Measurements from ENCODE around the gene KANSL1. TPM values are rescaled to one million over a fixed set of nuclear protein-coding genes. Genes with fewer than 3 reads are reported as not detected.

Gene KANSL1
- total RNA-seq, 1 experiment from 2014 or later = 67.1 TPM

GRCh38 chr17:46157443-46158062 is 35.7 kb downstream of the KANSL1 start:
- CTCF ChIA-PET = interaction anchor here (1.0 to 1.7 kb wide), 3 partner anchors 29 to 86 kb away, joined by 4 to 5 read pairs (median 5); partner anchors contain the start of gene KANSL1
- BruUV-seq (replicated peaks) = no TSS peak
- no peak for TF ChIP-seq CTCF (IDR thresholded peaks at IDR 0.05; ENCODE audit: unreplicated experiment)
- peaks cover 61% of the 10 kb centered on the region for H3K4me1 Mint-ChIP-seq (ENCODE audit: insufficient read depth, unreplicated experiment)
- intact Hi-C loops (cut with micrococcal nuclease) = no loop called here
- H3K4me3 Mint-ChIP-seq (ENCODE audit: unreplicated experiment) = peak overlapping the region; percentile 23
- peaks cover 9% of the 10 kb centered on the region for H3K36me3 Mint-ChIP-seq (ENCODE audit: insufficient read depth, unreplicated experiment)
- peak overlapping the region; percentile 75 for H3K27ac Mint-ChIP-seq (ENCODE audit: low read depth, unreplicated experiment)
- DNase-seq (ENCODE audit: unreplicated experiment) = no peak
- POLR2A ChIA-PET = interaction anchor here (0.7 to 1.7 kb wide), 7 partner anchors 11 to 94 kb away, joined by 3 to 14 read pairs (median 5); partner anchors contain the start of gene KANSL1
- H3K27me3 Mint-ChIP-seq (ENCODE audit: insufficient read depth, unreplicated experiment) = no peaks in the 10 kb centered on the region
- peaks cover 4% of the 10 kb centered on the region for H3K9me3 Mint-ChIP-seq (ENCODE audit: unreplicated experiment)

GRCh38 chr17:46154151-46154816 is 38.9 kb downstream of the KANSL1 start:
- Mint-ChIP-seq H3K36me3 (ENCODE audit: insufficient read depth, unreplicated experiment) (no peaks in the 10 kb centered on the region), H3K4me3 (ENCODE audit: unreplicated experiment) (no peak overlapping the region), H3K9me3 (ENCODE audit: unreplicated experiment) (no peaks in the 10 kb centered on the region), H3K4me1 (ENCODE audit: insufficient read depth, unreplicated experiment) (peaks cover 67% of the 10 kb centered on the region), H3K27me3 (ENCODE audit: insufficient read depth, unreplicated experiment) (no peaks in the 10 kb centered on the region), H3K27ac (ENCODE audit: low read depth, unreplicated experiment) (no peak overlapping the region)
- ChIA-PET CTCF (interaction anchor here (0.6 to 2.4 kb wide), 4 partner anchors 9 to 37 kb away, joined by 3 to 8 read pairs (median 4); no protein-coding TSS in a partner anchor), POLR2A (interaction anchor here (0.5 to 2.2 kb wide), 2 partner anchors 9 to 18 kb away, joined by 3 to 7 read pairs; no protein-coding TSS in a partner anchor)
- intact Hi-C loops (cut with micrococcal nuclease) = no loop called here
- no TSS peak for BruUV-seq (replicated peaks)
- DNase-seq (ENCODE audit: unreplicated experiment) = no peak
- TF ChIP-seq CTCF (IDR thresholded peaks at IDR 0.05; ENCODE audit: unreplicated experiment) = no peak

GRCh38 chr17:46152423-46152822 is 40.8 kb downstream of the KANSL1 start:
- CTCF ChIA-PET = no interaction called here
- peaks cover 53% of the 10 kb centered on the region for H3K4me1 Mint-ChIP-seq (ENCODE audit: insufficient read depth, unreplicated experiment)
- no TSS peak for BruUV-seq (replicated peaks)
- no peak for DNase-seq (ENCODE audit: unreplicated experiment)
- no peak for TF ChIP-seq CTCF (IDR thresholded peaks at IDR 0.05; ENCODE audit: unreplicated experiment)
- H3K27me3 Mint-ChIP-seq (ENCODE audit: insufficient read depth, unreplicated experiment) = no peaks in the 10 kb centered on the region
- H3K4me3 Mint-ChIP-seq (ENCODE audit: unreplicated experiment) = no peak overlapping the region
- no peaks in the 10 kb centered on the region for H3K9me3 Mint-ChIP-seq (ENCODE audit: unreplicated experiment)
- POLR2A ChIA-PET = interaction anchor here (0.6 to 1.2 kb wide), 2 partner anchors 21 to 41 kb away, joined by 3 read pairs; partner anchors contain the start of gene KANSL1
- H3K27ac Mint-ChIP-seq (ENCODE audit: low read depth, unreplicated experiment) = no peak overlapping the region
- H3K36me3 Mint-ChIP-seq (ENCODE audit: insufficient read depth, unreplicated experiment) = no peaks in the 10 kb centered on the region
- intact Hi-C loops (cut with micrococcal nuclease) = no loop called here

- Mint-ChIP-seq H3K36me3 (ENCODE audit: insufficient read depth, unreplicated experiment) (no peaks in the 10 kb centered on the region), H3K9me3 (ENCODE audit: unreplicated experiment) (no peaks in the 10 kb centered on the region), H3K27ac (ENCODE audit: low read depth, unreplicated experiment) (no peak overlapping the region), H3K4me1 (ENCODE audit: insufficient read depth, unreplicated experiment) (peaks cover 47% of the 10 kb centered on the region), H3K27me3 (ENCODE audit: insufficient read depth, unreplicated experiment) (no peaks in the 10 kb centered on the region), H3K4me3 (ENCODE audit: unreplicated experiment) (no peak overlapping the region)
- ChIA-PET CTCF (interaction anchor here (0.7 kb wide), 1 partner anchor 153 kb away, joined by 3 read pairs; no protein-coding TSS in a partner anchor), POLR2A (interaction anchor here (0.5 to 1.2 kb wide), 6 partner anchors 21 to 51 kb away, joined by 3 read pairs; partner anchors contain the start of gene KANSL1)
- intact Hi-C loops (cut with micrococcal nuclease) = no loop called here
- no TSS peak for BruUV-seq (replicated peaks)
- no peak for TF ChIP-seq CTCF (IDR thresholded peaks at IDR 0.05; ENCODE audit: unreplicated experiment)
- DNase-seq (ENCODE audit: unreplicated experiment) = no peak
These were observed 41.5 kb downstream of the KANSL1 start for GRCh38 chr17:46151762-46152161.
